CD4-positive, alpha-beta T cell (primary cell): ENCODE data around the gene ARL14EP. TPM values are rescaled to one million over a fixed set of nuclear protein-coding genes. Genes with fewer than 3 reads are reported as not detected.

Source experiments
- ATAC-seq: fragments of 200-7000 bp; cut with Tn5 transposase; one replicate; pipeline ENCODE4 v1.10.0; 2022; ENCODE audit warnings: mild to moderate bottlenecking; ENCODE audit not compliant: poor library complexity
- CTCF ChIA-PET: fragments of 350-600 bp; sonication (Branson Sonifier 250); formaldehyde crosslinking; loops from one replicate; lab custom pipeline; 2021; ENCODE audit warnings: antibody characterized with exemption, inconsistent platforms; lab: Charles Lee
- POLR2A ChIA-PET: fragments of 350-600 bp; sonication (Branson Sonifier 250); formaldehyde crosslinking; loops from one replicate; lab custom pipeline; 2021; ENCODE audit warnings: antibody characterized with exemption, inconsistent platforms; lab: Charles Lee
- DNase-seq, 14 experiments: peaks; one replicate each; pipeline ENCODE4 v3.0.0-alpha.2; 2013 to 2020; ENCODE audit warnings: mixed read lengths in 2 of 14
- H3K27ac ChIP-seq, 2 donors: one replicate each; pipeline versions ENCODE4 v1.5.1 to v1.7.0; 2013; ENCODE audit warnings: low read length in 2 of 2, low read depth in 1 of 2, mild to moderate bottlenecking in 1 of 2
- H3K27me3 ChIP-seq, 2 experiments: 1 replicate in 1 of 2; 2 replicates in 1 of 2; pipeline versions ENCODE4 v1.6.1 to v1.7.0; 2013; ENCODE audit warnings: low read length in 2 of 2, control low read depth in 1 of 2, mild to moderate bottlenecking in 1 of 2, moderate library complexity in 1 of 2; ENCODE audit not compliant: insufficient read depth in 2 of 2, control insufficient read depth in 1 of 2
- H3K36me3 ChIP-seq: one replicate; pipeline ENCODE4 v1.6.1; 2013; ENCODE audit warnings: low read length, control low read depth; ENCODE audit not compliant: insufficient read depth
- H3K4me1 ChIP-seq: one replicate; pipeline ENCODE4 v1.6.1; 2013; ENCODE audit warnings: low read length, control low read depth; ENCODE audit not compliant: insufficient read depth
- H3K4me3 ChIP-seq: one replicate; pipeline ENCODE4 v1.5.1; 2013; ENCODE audit warnings: mild to moderate bottlenecking, low read length, moderate library complexity
- H3K9me3 ChIP-seq, 2 experiments: 1 replicate in 1 of 2; 2 replicates in 1 of 2; pipeline versions ENCODE4 v1.6.1 to v1.7.0; 2013; ENCODE audit warnings: low read length in 2 of 2, mild to moderate bottlenecking in 2 of 2, control low read depth in 1 of 2, moderate library complexity in 1 of 2; ENCODE audit not compliant: control insufficient read depth in 1 of 2, insufficient read depth in 1 of 2
- H3K27ac Mint-ChIP-seq: one replicate; pipeline ENCODE4 v1.8.0; 2020; ENCODE audit warnings: mixed read lengths
- H3K27me3 Mint-ChIP-seq: one replicate; pipeline ENCODE4 v1.8.0; 2021; ENCODE audit warnings: mixed read lengths
- H3K36me3 Mint-ChIP-seq: one replicate; pipeline ENCODE4 v1.8.0; 2021; ENCODE audit warnings: low read depth, mixed read lengths
- H3K4me1 Mint-ChIP-seq: one replicate; pipeline ENCODE4 v1.8.0; 2021; ENCODE audit warnings: low read depth, mixed read lengths
- H3K4me3 Mint-ChIP-seq: one replicate; pipeline ENCODE4 v1.8.0; 2020; ENCODE audit warnings: mild to moderate bottlenecking, mixed read lengths
- H3K9me3 Mint-ChIP-seq: one replicate; pipeline ENCODE4 v1.8.0; 2020; ENCODE audit warnings: mixed read lengths
- CTCF ChIP-seq: fragments of 200-600 bp; IDR thresholded peaks from one replicate; pipeline ENCODE4 v1.8.0; 2022; ENCODE audit warnings: antibody characterized with exemption, mild to moderate bottlenecking
- intact Hi-C, 2 experiments: fragments of 100-400 bp; cut with DNase I in 1 of 2; cut with micrococcal nuclease in 1 of 2; formaldehyde crosslinking; loops; one replicate each; pipeline versions ENCODE4 v1.15.1 to v1.9.0; 2023 to 2025; cut with DNase I, micrococcal nuclease
- total RNA-seq, 174 experiments: library from RNA in 2 of 174; stranded (reverse) in 2 of 174; gene quantifications; one replicate each; pipeline ENCODE4 v1.2.3 and lab custom pipeline; 2021 to 2026

ARL14EP gene
- total RNA-seq, 2 experiments from 2014 or later: 48.1 to 49.7 TPM

DNA sequence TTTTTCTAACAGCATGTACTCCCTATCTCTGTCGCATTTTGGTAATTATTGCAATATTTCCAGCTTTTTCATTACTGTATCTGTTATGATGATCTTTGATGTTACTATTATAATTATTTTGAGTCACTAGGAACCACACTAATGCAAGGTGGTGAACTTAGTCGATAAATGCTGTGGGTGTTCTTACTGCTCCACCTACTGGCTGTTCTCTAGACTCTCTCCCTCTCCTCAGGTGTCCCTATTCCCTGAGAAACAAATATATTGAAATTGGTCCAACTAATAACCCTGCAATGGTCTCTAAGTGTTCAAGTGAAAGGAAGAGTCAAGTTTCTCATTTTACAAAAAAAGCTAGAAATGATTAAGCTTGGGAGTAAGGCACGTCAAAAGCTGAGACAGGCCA lies 10.5 kb downstream of the ARL14EP start:
- Mint-ChIP-seq H3K27me3 (no peaks in the 10 kb centered on the region), H3K4me3 (no peak overlapping the region), H3K36me3 (peaks cover 84% of the 10 kb centered on the region), H3K4me1 (peaks cover 41% of the 10 kb centered on the region), H3K9me3 (no peaks in the 10 kb centered on the region), H3K27ac (peak overlapping the region; percentile 3)
- ATAC-seq: no peak
- Histone ChIP-seq H3K9me3 (no peaks in the 10 kb centered on the region), H3K4me3 (no peak overlapping the region), H3K4me1 (no peaks in the 10 kb centered on the region), H3K36me3 (peaks cover 67% of the 10 kb centered on the region), H3K27me3 (no peaks in the 10 kb centered on the region), H3K27ac (no peak overlapping the region)
- DNase-seq: peak in 3 of 14 experiments; percentile 17 to 37 (median 21)
- CTCF ChIA-PET: interaction anchor here (0.6 to 2.7 kb wide), 3 partner anchors 10 to 1625 kb away, joined by 3 to 9 read pairs (median 3); partner anchors contain the start of gene ARL14EP
- peak; percentile 43 for TF ChIP-seq CTCF
- POLR2A ChIA-PET: interaction anchor here (0.7 to 1.3 kb wide), 3 partner anchors 10 to 111 kb away, joined by 3 to 8 read pairs (median 3); partner anchors contain the start of gene ARL14EP
- intact Hi-C loops: no loop called here

DNA sequence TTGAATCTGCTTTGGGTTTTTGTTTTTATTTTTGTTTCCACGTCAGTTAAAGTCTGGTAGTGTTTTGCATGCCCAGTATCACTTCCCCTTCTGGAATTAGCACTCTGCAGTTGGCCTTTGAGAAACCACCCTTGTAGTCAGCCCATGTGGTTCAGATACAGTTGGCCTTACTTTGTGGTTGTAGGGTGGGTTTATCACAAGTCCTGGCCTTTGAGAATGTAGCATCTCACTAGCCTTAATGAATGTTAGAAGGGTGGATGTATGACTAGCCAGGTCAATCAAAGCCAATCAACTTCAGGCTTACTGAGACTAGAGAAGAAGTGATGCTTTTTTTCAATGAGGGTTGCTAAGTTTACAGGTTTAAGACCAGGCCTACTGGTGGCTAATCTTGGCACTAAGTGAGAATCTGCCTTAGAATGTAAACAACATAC lies 19.8 kb downstream of the ARL14EP start:
- POLR2A ChIA-PET: interaction anchor here (1.9 kb wide), 1 partner anchor 20 kb away, joined by 6 read pairs; the partner anchor contains the start of gene ARL14EP
- peaks cover 10% of the 10 kb centered on the region for H3K4me1 Mint-ChIP-seq
- CTCF ChIA-PET: no interaction called here
- no peaks in the 10 kb centered on the region for H3K4me1 ChIP-seq
- no peaks in the 10 kb centered on the region for H3K27me3 ChIP-seq
- H3K9me3 Mint-ChIP-seq: no peaks in the 10 kb centered on the region
- no peak overlapping the region for H3K27ac ChIP-seq
- ATAC-seq (no peak), DNase-seq (peak in 3 of 14 experiments; percentile 7 to 39 (median 32))
- no peaks in the 10 kb centered on the region for H3K27me3 Mint-ChIP-seq
- no peak overlapping the region for H3K4me3 Mint-ChIP-seq
- no peak overlapping the region for H3K4me3 ChIP-seq
- H3K36me3 Mint-ChIP-seq: peaks cover 26% of the 10 kb centered on the region
- no peak overlapping the region for H3K27ac Mint-ChIP-seq
- TF ChIP-seq CTCF: no peak
- H3K9me3 ChIP-seq: no peaks in the 10 kb centered on the region
- H3K36me3 ChIP-seq: peaks cover 6% of the 10 kb centered on the region
- intact Hi-C loops: loop anchor here in 1 of 2 experiments (10.0 kb wide), 1 partner anchor 572 kb away; no protein-coding TSS in a partner anchor

GRCh38 chr11:30344085-30344484 lies 21.2 kb downstream of the ARL14EP start:
- H3K9me3 Mint-ChIP-seq: no peaks in the 10 kb centered on the region
- Histone ChIP-seq H3K4me3 (no peak overlapping the region), H3K27ac (no peak overlapping the region), H3K36me3 (no peaks in the 10 kb centered on the region), H3K9me3 (no peaks in the 10 kb centered on the region), H3K4me1 (no peaks in the 10 kb centered on the region), H3K27me3 (no peaks in the 10 kb centered on the region)
- no peaks in the 10 kb centered on the region for H3K27me3 Mint-ChIP-seq
- H3K4me3 Mint-ChIP-seq: no peak overlapping the region
- TF ChIP-seq CTCF: no peak
- no peak for ATAC-seq
- peaks cover 14% of the 10 kb centered on the region for H3K4me1 Mint-ChIP-seq
- DNase-seq: no peak
- POLR2A ChIA-PET: interaction anchor here (1.0 to 1.9 kb wide), 2 partner anchors 10 to 21 kb away, joined by 3 to 6 read pairs; partner anchors contain the start of gene ARL14EP
- H3K36me3 Mint-ChIP-seq: peaks cover 18% of the 10 kb centered on the region
- CTCF ChIA-PET: no interaction called here
- no peak overlapping the region for H3K27ac Mint-ChIP-seq
- intact Hi-C loops: loop anchor here in 1 of 2 experiments (10.0 kb wide), 1 partner anchor 571 kb away; no protein-coding TSS in a partner anchor
